HG02970 (cell line): ENCODE data around the gene LGR6.
"Not testable (repeated sequence)": the region's sequence is repeated elsewhere in the genome, so short reads cannot be mapped to it uniquely, and the experiment has no call there.

ENCODE experiments used
- ATAC-seq: cut with Tn5 transposase; IDR thresholded peaks from one replicate; pipeline ENCODE4 v1.9.1; 2021; ENCODE audit warnings: mild to moderate bottlenecking, moderate library complexity, moderate number of reproducible peaks; ENCODE audit not compliant: unreplicated experiment, low FRiP score

Gene LGR6

DNA sequence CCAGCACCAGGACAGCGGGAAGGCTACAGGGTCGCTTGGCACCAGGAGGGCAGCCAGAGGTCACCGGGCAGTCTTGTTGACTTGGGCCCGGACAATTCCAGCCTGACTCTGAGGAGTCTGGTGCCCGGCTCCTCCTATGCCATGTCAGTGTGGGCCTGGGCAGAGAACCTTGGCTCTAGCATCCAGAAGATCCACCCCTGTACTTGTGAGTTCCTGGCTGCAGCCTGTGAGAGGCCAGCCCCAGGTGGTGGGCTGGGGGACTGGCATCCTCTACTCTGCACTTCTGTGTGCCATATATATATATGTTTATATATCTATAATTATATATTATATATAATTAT is 21.6 kb upstream of the LGR6 start:
- no peak for ATAC-seq

DNA sequence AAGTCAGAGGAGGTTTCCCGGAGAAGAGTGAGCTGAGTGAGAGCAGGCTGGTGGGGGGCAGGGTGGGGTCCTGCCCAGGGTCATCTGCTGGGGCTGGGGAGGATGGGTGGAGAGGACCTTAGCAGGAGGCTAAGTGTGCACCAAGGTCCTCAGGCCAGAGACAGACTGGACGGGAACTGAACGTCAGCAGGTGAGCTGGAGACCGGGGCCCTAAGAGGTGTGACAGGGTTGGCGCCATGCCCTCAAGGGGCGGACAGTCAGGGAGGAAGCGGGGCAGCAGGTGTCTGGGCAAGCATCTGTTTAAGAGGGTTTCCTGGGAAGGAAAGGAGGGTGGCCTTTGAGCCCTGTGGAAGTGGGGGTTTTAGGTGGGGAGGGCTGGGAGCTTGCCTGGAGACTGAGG is 19.6 kb upstream of the LGR6 start:
- ATAC-seq: no peak

DNA sequence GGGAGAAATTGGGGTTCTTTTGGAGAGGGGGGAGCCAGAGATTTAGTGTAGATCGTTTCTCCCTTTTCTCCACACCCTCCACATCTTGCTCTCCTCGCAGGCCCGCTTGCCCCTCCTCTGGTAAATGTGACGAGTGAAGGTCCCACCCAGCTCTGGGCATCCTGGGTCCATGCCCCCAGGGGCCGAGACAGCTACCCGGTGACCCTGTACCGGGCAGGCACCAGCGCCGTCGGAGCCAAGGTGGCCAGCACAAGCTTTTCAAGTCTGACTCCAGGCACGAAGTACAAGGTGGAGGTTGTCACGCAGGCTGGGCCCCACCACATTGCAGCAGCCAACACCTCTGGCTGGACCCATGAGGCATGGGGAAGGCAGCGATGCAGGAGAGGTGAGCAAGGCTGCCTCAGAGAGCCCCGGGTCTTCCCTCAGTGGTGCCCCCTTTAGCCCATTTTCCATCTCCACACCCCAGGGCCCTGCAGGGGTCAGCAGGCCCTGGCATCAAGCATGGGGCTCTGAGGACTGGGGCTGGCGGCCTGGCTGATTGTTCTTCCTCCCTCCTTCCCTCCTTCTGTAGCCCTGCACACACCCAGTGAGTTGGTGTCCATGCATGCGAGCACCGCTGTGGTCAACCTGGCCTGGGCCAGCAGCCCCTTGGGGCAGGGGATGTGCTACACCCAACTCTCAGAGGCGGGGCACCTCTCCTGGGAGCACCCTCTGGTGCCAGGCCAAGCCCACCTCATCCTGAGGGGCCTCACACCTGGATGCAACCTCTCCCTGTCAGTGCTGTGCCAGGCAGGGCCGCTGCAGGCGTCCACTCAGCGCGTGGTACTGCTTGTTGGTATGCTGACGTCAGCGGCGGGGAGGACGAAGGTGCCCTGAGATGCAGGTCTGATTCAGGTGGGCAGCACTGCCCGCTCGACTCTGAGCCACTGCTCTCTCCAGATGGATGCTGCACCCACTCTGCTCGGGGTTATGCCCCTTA is 16.4 kb upstream of the LGR6 start:
- ATAC-seq: no peak

DNA sequence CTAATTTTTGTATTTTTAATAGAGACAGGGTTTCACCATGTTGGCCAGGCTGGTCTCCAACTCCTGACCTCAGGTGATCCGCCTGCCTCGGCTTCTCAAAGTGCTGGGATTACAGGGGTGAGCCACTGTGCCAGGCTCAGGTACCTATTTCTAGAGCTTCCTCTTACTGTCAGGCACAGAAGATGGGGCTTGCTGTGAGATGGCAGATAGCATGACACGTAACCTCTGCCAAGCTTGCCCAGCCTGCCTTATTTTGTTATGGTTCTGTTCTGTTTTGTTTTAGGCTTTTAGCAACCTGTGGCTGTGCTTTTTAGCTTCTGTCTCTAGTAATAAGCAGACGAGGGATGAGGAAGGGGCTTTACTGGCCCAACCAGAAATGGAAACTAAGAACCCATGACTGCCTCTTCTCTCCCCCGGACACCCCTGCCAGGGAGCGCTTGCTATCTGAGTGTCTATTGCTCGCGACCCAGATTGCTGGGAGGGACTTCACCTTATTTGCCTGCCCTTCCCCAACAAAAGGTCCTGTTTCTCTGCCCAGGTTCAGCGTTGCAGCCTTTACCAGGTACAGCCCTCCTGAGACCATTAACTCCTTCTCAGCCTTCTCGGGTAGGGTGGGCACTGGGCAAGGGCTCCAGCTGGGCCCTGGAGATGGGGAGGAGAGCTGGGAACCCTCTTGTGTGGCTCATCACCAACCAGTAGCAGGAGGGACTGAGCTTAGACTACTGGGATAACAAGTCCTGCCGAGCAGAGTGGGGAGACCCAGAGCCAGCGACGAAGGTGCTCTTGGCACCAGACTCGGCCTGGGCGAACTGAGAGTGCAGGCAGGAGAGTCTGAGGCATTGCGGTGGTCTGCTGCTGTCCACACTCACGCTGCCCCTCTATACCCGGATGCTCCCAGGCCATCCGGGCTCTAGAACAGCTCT is 13.5 kb upstream of the LGR6 start:
- ATAC-seq: no peak

DNA sequence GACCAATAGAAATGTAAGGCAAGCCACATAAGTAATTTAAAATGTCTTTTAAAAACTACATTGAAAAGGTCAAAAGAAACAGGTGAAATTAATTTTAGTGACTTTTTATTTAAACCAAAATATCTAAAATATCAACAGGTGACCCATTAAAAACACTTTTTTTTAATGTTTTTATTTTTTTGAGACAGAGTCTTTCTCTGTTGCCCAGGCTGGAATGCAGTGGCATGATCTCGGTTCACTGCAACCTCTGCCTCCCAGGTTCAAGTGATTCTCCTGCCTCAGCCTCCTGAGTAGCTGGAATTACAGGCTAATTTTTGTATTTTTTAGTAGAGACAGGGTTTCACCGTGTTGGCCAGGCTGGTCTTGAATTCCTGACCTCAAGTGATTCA is 12.9 kb upstream of the LGR6 start:
- not testable (repeated sequence) for ATAC-seq

DNA sequence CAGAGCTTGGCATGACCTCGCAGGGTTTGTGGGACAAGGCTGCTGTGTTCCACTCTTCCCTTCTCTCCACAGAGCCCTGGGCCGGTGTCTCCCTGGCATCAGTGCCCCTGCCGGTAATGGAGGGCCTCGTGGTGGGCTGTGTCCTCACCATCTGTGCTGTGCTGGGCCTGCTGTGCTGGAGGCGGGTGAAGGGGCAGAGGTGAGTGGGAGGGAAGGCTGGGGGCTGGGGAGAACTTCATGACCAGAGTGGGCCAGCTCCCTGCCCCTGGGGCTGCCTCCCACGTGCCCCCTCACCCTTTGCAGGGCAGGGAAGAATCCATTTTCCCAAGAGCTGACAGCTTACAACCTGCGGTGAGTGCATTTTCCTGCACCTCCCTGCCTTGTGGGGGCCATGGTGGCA is 12.0 kb upstream of the LGR6 start:
- no peak for ATAC-seq

DNA sequence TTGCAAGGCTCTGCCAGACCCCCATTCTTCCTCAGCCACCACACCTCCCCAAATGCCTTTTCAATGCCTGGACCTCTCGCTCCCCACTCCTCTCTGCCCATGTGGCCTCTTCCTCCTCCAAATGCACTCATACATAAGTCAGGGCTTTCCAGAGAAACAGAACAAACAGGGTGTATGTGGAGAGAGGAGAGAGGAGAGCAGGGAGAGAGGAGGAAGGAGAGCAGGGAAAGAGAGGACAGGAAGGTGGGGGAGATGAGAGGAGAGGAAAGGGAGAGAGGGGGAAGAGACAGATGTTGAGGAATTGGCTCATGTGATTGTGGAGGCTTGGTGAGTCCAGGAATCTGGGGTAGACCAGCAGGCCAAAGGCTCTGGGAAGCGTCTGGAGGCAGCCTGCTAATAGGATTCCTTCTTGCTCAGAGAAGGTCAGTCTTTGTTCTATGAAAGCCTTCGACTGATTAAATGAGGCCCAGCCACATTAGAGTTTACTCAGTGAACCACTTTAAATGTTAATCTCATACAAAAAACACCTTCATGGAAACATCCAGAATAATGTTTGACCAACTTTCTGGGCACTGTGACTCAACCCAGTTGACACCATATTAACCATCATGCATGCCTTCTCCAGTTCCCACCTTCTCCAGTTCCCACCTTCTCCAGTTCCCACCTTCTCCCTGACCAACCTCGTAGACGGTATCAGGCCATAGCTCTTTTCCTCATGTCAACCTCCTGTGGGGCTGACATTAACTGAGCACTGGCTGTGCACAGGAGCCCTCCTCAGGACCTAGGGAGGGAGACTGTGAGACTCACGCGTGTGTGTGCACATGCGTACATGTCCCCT is 11.3 kb upstream of the LGR6 start:
- no peak for ATAC-seq

DNA sequence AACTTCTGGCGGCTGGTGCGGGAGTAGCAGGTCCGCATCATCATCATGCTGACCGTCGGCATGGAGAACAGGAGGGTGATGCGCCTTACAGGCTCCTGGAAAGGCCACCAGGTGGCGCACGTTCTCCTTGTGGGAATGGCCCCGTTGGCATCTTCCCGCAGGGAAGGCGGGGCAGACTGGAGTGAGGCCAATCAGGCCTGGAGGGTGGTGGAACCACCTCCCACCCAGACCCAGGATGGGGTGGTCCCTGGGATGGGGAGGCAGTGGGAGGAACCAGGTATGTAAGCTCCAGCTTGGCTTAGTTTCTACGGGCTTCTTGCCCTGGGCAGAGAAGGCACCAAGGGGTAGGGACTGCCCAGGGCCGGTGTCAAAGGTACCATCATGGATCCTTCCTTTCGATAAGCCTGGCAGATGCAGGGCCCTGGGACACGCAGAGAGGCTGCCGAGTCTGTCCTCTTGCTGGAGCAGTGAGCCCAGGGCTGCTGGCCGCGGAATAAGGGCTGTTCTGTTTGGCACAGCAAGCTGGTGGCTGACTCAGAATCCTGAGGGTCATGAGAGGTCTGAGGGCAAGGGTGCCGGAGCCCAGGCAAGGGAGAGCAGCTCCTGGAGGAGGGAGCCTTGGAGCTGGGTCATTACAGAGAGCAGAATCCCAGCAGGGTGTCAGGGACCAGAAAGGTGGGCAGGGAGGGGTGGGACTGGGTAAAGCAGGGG is 8.7 kb upstream of the LGR6 start:
- no peak for ATAC-seq

DNA sequence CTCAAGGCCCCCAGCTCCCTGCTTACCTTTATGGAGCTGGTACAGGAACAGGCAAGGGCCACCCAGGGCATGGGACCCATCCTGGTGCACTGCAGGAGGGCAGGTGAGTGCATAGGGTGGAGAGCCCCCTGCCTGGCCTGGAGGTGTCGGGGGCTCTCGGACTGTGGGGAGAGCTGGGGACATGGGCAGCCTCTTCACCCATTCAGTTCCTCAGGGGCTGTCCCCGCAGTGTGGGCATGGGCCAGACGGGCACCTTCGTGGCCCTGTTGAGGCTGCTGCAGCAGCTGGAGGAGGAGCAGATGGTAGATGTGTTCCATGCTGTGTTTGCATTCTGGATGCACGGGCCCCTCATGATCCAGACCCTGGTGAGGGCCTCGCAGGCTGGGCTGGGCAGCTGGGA is 7.3 kb upstream of the LGR6 start:
- ATAC-seq: no peak

DNA sequence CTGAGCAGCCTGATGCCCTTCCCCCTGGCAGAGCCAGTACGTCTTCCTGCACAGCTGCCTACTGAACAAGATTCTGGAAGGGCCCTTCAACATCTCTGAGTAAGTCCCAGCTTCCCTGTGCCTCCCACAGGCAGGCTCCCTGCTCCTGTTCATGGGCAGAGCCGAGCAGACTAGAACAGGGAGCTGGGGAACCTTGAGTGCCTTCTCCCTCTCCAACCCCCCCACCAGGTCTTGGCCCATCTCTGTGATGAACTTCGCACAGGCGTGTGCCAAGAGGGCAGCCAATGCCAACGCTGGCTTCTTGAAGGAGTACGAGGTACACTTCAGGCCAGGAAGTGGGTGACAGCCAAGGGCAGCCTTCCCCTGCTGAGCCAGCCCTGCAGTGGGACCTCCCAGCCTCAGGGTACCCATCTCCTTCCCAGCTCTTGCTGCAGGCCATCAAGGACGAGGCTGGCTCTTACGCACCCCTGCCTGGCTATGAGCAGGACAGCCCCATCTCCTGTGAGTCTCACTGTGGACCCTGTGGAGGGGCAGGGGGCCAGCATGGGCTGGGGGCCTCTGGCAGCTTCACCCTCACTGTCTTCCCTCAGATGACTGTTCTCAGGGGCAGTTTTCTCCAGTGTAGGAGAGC is 6.4 kb upstream of the LGR6 start:
- no peak for ATAC-seq

DNA sequence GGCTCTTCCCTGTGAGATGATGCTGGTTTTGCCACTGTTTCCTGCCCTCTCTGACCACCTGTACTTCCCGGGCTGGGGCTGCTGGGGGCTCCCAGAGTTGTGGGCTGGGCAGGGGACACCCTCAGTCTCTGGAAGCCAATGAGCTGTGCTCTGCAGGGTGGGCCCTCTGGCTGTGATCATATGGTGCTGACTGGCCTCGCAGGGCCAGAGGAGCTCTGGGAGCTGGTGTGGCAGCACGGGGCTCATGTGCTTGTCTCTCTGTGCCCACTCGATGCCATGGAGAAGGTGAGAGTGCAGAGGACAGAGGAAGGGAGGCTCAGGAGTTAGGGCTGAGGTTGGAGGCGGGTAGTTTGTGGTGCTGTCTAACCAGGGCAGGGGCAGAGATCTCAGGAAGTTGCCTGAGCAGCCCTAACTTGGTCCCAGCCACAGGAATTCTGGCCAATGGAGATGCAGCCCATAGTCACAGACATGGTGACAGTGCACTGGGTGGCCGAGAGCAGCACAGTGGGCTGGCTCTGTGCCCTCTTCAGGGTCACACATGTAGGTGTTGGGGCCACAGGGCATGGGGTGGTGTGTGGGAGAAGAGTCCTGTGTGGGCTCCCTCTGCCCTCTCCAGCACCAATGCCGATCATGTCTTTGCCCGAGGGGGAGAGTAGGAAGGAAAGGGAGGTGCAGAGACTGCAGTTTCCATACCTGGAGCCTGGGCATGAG is 5.7 kb upstream of the LGR6 start:
- no peak for ATAC-seq

DNA sequence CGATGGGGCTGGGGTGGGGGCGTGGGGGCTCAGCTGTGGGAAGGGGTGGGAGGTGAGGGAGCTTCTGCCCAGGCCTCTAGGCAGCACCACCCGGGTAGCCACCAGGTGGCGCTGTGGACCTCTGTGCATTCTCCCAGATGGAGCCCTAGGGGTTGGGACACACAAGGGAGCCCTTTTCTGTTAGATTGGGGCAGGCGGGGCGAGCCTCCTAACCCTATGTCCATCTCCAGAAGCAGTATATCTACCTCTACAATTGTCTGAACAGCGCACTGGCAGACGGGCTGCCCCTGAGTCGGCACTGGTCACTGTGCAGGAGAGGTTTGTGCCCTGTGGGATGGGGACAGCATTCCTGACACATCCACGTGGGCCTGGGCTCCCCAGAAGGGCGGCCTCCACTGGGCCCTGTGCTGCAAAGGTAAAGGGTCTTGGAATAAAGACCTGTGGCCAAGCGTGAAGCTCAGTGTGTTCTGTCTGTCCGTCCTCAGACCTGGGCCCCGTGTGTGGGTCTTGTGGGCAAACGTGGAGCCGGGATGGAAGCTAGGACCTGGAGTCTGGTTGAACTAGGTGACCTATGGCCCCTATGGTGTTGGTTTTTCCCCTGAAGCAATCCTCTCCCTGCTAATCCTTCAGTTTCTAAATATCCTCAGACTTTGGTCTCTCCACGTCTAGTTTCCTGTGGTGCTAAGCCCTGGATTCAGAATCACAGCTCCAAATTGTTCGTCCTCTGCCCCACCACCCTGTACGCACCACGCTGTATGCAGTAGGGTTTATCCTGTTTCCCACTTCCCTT is 4.4 kb upstream of the LGR6 start:
- ATAC-seq: no peak

DNA sequence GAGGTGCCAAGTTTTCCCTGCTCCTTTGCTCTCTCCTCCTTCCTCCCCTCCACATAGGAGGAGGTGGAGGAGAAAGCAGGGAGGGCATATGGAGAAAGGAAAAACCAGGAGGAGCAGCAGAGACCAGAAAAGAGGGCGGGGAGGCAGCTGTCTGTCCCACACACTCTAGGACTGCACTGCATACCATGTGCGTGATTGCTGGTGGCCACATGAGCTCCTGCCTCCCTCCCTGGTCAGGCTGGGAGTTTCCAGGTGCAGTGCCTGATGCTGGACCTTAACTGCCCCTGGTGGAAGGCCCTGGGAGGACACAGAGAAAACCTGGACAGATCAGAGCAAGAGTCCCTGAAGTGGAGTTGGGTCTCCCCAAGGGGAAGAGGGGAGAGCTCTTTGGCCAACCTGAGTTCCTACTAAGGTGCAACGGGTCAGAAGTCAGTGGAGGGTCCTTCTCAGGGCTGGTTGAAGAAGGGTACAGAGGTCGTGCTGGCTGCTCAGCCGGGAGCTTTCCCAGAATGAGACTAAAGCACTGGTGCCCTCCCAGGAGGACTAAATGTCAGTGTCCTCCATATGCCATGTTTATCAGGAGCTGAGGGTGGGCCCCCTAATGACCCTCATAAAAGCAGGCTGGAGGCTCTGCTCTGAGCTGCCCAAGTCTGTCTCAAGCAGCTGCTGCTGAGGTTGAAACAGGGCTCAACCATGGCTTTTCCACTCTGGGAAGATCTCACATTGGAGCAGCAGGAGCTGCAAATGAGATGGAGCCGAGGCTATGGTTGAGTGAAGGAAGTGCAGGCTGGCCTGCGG is 3.5 kb upstream of the LGR6 start:
- ATAC-seq: no peak

DNA sequence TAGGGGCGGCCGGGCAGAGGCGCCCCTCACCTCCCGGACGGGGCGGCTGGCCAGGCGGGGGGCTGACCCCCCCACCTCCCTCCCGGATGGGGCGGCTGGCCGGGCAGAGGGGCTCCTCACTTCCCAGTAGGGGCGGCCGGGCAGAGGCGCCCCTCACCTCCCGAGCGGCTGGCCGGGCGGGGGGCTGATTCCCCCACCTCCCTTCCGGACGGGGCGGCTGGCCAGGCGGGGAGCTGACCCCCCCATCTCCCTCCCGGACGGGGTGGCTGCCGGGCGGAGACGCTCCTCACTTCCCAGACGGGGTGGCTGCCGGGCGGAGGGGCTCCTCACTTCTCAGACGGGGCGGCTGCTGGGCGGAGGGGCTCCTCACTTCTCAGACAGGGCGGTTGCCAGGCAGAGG is 2.2 kb upstream of the LGR6 start:
- ATAC-seq: not testable (repeated sequence)

DNA sequence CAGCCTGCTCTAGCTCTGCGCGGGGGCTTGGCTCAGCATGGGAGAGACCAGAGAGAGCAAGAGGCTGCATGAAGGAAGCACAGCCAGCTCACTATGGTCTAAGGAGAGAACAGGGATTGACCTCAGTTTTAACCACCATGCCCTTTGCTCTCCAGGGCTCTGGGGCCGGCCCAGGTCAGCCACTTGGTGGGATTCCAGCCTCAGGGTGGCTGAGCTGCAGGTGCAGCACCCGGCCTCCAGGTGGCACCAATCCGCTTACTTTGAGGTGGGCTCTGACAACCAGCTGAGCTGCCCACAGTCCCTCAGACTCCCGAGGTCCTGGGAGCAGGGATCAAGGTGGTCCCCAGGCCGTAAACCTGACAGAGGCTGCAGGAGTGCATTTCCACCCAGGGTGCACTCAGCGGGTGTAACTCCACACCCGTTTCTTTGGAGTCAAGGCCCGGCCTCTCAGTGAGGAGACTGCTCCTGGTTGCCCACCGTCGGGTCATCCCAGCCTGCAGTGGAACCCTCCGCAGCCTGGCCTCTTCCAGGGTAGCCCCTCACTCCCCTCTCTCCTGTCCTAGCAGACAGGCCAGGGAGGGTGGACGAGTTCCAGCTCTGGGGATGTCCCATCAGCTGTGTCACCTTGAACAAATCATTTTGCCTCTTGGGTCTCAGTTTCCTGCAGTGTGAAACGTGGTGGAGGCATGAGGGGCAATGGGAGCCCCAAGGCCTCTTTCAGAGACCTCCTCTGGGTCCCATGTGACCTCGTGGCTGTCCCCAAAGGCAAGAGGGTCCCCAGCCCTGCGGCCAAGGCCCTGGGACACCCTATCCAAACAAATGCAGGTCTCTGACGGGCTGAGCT is 607 bp upstream of the LGR6 start:
- no peak for ATAC-seq

DNA sequence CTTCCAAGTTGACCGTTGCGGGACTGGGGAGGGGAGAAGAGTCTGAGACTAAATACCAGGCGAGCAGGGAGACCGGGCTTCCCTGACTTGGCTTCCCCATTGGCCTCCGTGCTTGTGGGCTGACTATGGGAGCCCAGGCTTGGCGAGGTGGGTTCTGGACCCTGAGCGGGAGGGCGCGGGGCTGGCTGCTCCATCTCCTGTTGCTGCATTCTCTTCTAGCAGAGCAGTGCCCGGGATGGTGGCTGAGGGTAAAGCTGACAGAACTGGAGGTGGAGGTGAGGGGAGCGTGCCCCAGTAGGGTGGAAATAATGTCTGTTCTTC is 689 bp downstream of the LGR6 start:
- ATAC-seq: no peak
